ENCODE measurements around the gene AVL9.

- TF ChIP-seq CTCF (IDR thresholded peaks at IDR 0.05) = no peak
- TF ChIP-seq POLR2A (IDR thresholded peaks at IDR 0.05) = no peak
Observed at GRCh38 chr7:32462451-32462850, 32.8 kb upstream of the AVL9 start.

All from Peyer's patch (tissue), 4 donors.